ENCODE measurements around the gene ANKRD33B.
"Not testable (repeated sequence)": the region's sequence is repeated elsewhere in the genome, so short reads cannot be mapped to it uniquely, and the experiment has no call there.

Gene ANKRD33B

GRCh38 chr5:10635867-10636350 is 72.0 kb downstream of the ANKRD33B start:
- Histone ChIP-seq H3K9me2 (replicated peaks; ENCODE audit: insufficient read depth, low read length) (no peaks in the 10 kb centered on the region), H3K27ac (ENCODE audit: low read length) (no peak overlapping the region), H3K9ac (ENCODE audit: low read length) (no peak overlapping the region), H2AFZ (ENCODE audit: low read length) (no peak overlapping the region), H3K36me3 (replicated peaks; ENCODE audit: insufficient read depth, low read length) (no peaks in the 10 kb centered on the region), H3K4me3 (ENCODE audit: low read length) (no peak overlapping the region), H3K79me2 (ENCODE audit: low read length) (peaks cover 29% of the 10 kb centered on the region; the same call in 1 of the 2 replicates), H3K9me3 (replicated peaks; ENCODE audit: insufficient read depth, low read length) (no peaks in the 10 kb centered on the region), H3K4me1 (ENCODE audit: low read length) (peaks cover 5% of the 10 kb centered on the region; the same call in 1 of the 2 replicates), H3K27me3 (replicated peaks; ENCODE audit: insufficient read depth, low read length) (no peaks in the 10 kb centered on the region), H3K4me2 (ENCODE audit: low read depth, low read length) (no peak overlapping the region), H4K20me1 (ENCODE audit: insufficient read depth, low read length) (no peaks in the 10 kb centered on the region), H3F3A (ENCODE audit: insufficient read depth, low read length) (no peaks in the 10 kb centered on the region)
- TF ChIP-seq EZH2phosphoT487 (IDR thresholded peaks at IDR 0.05; ENCODE audit: low read length) (no peak), CTCF (IDR thresholded peaks at IDR 0.05; ENCODE audit: low read length) (no peak)
- DNase-seq, result no peak

- H4K20me1 ChIP-seq (ENCODE audit: insufficient read depth, low read length), result no peaks in the 10 kb centered on the region
- H3K4me2 ChIP-seq (ENCODE audit: low read depth, low read length), result no peak overlapping the region
- H2AFZ ChIP-seq (ENCODE audit: low read length), result no peak overlapping the region
- H3K9me3 ChIP-seq (replicated peaks; ENCODE audit: insufficient read depth, low read length), result no peaks in the 10 kb centered on the region
- TF ChIP-seq EZH2 (optimal IDR thresholded peaks at IDR 0.05; ENCODE audit: low read depth, low read length) (no peak), CTCF (IDR thresholded peaks at IDR 0.05; ENCODE audit: low read length) (no peak), EZH2phosphoT487 (IDR thresholded peaks at IDR 0.05; ENCODE audit: low read length) (no peak)
- DNase-seq, result no peak
- H3K36me3 ChIP-seq (replicated peaks; ENCODE audit: insufficient read depth, low read length), result no peaks in the 10 kb centered on the region
- peaks cover 5% of the 10 kb centered on the region; the same call in 1 of the 2 replicates for H3K4me1 ChIP-seq (ENCODE audit: low read length)
- H3K79me2 ChIP-seq (ENCODE audit: low read length), result peaks cover 29% of the 10 kb centered on the region; the same call in 1 of the 2 replicates
- H3K9ac ChIP-seq (ENCODE audit: low read length), result no peak overlapping the region
- H3K9me2 ChIP-seq (replicated peaks; ENCODE audit: insufficient read depth, low read length), result no peaks in the 10 kb centered on the region
- H3K4me3 ChIP-seq (ENCODE audit: low read length), result no peak overlapping the region
- no peak overlapping the region for H3K27ac ChIP-seq (ENCODE audit: low read length)
- no peaks in the 10 kb centered on the region for H3F3A ChIP-seq (ENCODE audit: insufficient read depth, low read length)
- no peaks in the 10 kb centered on the region for H3K27me3 ChIP-seq (replicated peaks; ENCODE audit: insufficient read depth, low read length)
These were observed 72.7 kb downstream of the ANKRD33B start for GRCh38 chr5:10636363-10637142.

GRCh38 chr5:10637944-10638343 is 74.1 kb downstream of the ANKRD33B start:
- TF ChIP-seq CTCF (IDR thresholded peaks at IDR 0.05; ENCODE audit: low read length) (no peak), EZH2phosphoT487 (IDR thresholded peaks at IDR 0.05; ENCODE audit: low read length) (no peak), EZH2 (optimal IDR thresholded peaks at IDR 0.05; ENCODE audit: low read depth, low read length) (no peak)
- Histone ChIP-seq H3K79me2 (ENCODE audit: low read length) (peaks cover 40% of the 10 kb centered on the region; the same call in 1 of the 2 replicates), H3K4me1 (ENCODE audit: low read length) (0 out of 2 replicates have a peak, but pooled peaks cover 5% of the 10 kb centered on the region)

GRCh38 chr5:10638723-10639122 is 74.9 kb downstream of the ANKRD33B start:
- not testable (repeated sequence) for H3K27ac ChIP-seq (ENCODE audit: low read length); H4K20me1 ChIP-seq (ENCODE audit: insufficient read depth, low read length); H3K36me3 ChIP-seq (replicated peaks; ENCODE audit: insufficient read depth, low read length); H3K9me2 ChIP-seq (replicated peaks; ENCODE audit: insufficient read depth, low read length); H3K4me1 ChIP-seq (ENCODE audit: low read length); H3F3A ChIP-seq (ENCODE audit: insufficient read depth, low read length); H2AFZ ChIP-seq (ENCODE audit: low read length); H3K4me3 ChIP-seq (ENCODE audit: low read length); H3K27me3 ChIP-seq (replicated peaks; ENCODE audit: insufficient read depth, low read length); H3K9ac ChIP-seq (ENCODE audit: low read length); H3K9me3 ChIP-seq (replicated peaks; ENCODE audit: insufficient read depth, low read length); DNase-seq; H3K4me2 ChIP-seq (ENCODE audit: low read depth, low read length)
- peaks cover 40% of the 10 kb centered on the region; the same call in 1 of the 2 replicates for H3K79me2 ChIP-seq (ENCODE audit: low read length)

More at GRCh38 chr5:10637944-10638343, 74.1 kb downstream of the ANKRD33B start:
- H3K36me3 ChIP-seq (replicated peaks; ENCODE audit: insufficient read depth, low read length), result no peaks in the 10 kb centered on the region
- DNase-seq, result no peak
- no peak overlapping the region for H3K4me3 ChIP-seq (ENCODE audit: low read length)
- no peaks in the 10 kb centered on the region for H4K20me1 ChIP-seq (ENCODE audit: insufficient read depth, low read length)
- H3F3A ChIP-seq (ENCODE audit: insufficient read depth, low read length), result no peaks in the 10 kb centered on the region
- no peak overlapping the region for H3K9ac ChIP-seq (ENCODE audit: low read length)
- no peaks in the 10 kb centered on the region for H3K27me3 ChIP-seq (replicated peaks; ENCODE audit: insufficient read depth, low read length)
- H3K9me2 ChIP-seq (replicated peaks; ENCODE audit: insufficient read depth, low read length), result no peaks in the 10 kb centered on the region
- H3K27ac ChIP-seq (ENCODE audit: low read length), result no peak overlapping the region
- no peak overlapping the region for H2AFZ ChIP-seq (ENCODE audit: low read length)
- no peaks in the 10 kb centered on the region for H3K9me3 ChIP-seq (replicated peaks; ENCODE audit: insufficient read depth, low read length)
- H3K4me2 ChIP-seq (ENCODE audit: low read depth, low read length), result no peak overlapping the region

Measured in MM.1S (cell line).